GM18858 (cell line): ENCODE measurements around the gene CCL2.
"Not testable (repeated sequence)": the region's sequence is repeated elsewhere in the genome, so short reads cannot be mapped to it uniquely, and the experiment has no call there.

ENCODE experiments used
- ATAC-seq: cut with Tn5 transposase; IDR thresholded peaks from one replicate; pipeline ENCODE4 v1.9.1; 2021; ENCODE audit not compliant: unreplicated experiment

CCL2 gene

GRCh38 chr17:34254651-34255380 is at the start of gene CCL2:
CCL2 (plus strand) TSS chr17:34255285; CDS start chr17:34255350, 65 bp downstream.
- no peak for ATAC-seq

DNA sequence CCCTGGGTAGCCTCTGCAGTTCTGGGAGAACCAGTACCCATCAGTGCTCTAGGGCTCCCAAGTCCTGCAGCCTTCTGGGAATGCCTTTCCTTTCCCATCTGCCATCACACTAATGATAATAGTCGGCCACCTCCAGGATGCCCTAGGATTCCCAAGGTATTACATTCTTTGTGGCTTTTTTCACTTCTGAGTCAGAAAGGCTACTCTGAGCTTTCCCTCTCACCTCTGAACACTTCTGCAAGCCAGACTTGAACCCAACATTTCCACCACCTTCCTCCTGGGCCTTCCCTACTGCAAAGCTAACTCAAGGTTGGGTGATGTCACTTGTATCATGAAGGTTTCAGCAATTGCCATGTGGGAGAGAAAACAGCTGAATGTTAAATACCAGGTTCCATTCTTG is 49.7 kb upstream of the CCL2 start:
- no peak for ATAC-seq

DNA sequence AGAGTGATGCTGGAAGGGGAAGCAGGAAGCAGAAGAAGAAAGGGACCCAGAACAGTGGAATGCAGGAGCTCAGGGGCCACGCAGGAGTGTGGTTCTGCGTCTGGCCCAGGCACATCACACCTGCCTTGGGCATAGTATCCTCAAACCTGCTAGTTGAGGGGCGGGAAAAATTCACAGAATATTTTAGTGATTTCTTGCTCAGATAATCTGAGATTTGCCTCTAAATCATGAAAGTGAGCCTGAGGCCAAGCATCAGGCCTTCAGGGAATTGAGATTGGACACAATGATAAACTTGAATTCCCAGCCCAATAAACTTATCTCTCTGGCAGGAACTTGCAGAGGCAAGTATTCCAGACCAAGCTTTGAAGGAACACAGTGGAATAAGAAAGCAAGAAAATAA is 48.5 kb upstream of the CCL2 start:
- ATAC-seq: no peak

DNA sequence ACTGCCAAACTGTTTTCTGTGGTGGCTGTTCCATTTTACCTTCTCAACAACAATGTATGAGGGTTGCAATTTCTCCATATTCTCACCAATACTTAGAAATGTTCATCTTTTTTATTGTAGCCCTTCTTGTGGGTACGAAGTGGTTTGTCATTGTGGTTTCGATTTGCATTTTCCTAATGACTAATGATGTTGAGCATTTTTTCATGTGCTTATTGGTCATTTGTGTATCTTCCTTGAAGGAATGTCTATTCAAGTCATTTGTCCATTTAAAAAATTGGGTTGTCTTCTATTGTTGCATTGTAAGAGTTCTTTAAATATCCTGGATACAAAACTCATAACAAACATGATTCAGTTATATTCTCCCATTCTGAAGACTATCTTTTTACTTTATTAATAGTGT is 47.5 kb upstream of the CCL2 start:
- no peak for ATAC-seq

DNA sequence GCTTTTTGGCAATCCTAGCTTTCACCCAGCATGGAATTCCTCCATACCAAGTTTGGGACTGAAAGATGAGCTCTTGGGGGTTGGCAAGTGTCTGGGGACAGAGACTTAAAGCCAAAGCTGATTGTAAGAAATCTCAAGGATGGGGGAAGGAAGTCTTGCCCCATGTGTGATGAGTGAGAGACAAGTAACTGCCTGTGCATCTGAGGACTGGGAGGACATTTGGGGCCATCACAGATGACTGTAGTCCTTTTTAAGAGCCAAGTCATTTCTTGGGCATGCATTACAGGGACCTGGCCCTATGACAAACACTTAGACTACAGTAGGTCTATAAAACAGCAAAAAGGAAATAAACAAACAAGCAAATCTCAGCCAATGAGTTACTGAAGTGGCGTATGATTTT is 36.3 kb upstream of the CCL2 start:
- no peak for ATAC-seq

DNA sequence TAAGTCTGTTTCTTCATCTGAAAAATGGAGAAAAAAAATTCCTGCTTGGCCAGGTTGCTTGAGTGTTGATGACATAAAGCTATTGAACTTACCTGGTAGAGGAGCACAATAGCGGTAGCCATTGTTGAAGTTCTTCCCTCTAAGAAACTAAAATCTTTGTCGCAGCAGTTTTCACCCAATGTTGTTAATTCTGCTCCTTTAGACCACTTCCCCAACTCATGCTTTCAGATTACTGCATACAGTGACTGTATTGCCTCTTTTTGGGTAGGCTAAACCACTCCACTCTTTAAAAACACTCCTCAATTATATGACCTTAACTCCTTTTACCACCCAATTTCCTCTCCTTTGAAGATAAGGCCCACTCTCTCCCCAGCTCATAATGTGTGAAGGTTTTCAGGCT is 35.7 kb upstream of the CCL2 start:
- ATAC-seq: no peak

- ATAC-seq: no peak
Measured at GRCh38 chr17:34220045-34220751, 34.9 kb upstream of the CCL2 start.

- ATAC-seq: no peak
Measured at GRCh38 chr17:34220752-34221395, 34.2 kb upstream of the CCL2 start.

DNA sequence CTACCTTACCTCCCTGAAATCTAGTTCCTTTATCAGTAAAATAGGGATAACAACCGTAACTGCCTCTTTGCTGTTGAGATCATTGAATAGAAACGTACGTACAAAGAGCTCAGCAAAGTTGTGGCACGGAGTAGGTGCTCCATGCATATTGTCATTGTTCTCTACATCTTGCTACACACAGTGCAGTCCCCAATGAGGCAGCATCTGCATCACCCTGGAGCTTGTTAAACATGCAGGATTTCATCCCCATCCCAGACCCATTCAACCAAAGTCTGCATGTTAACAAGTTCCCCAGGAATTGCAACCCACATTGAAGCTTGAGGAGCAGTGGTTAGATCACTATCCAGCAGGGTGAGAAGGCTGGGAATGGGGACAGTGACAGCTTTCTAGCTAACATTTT is 33.7 kb upstream of the CCL2 start:
- ATAC-seq: no peak

DNA sequence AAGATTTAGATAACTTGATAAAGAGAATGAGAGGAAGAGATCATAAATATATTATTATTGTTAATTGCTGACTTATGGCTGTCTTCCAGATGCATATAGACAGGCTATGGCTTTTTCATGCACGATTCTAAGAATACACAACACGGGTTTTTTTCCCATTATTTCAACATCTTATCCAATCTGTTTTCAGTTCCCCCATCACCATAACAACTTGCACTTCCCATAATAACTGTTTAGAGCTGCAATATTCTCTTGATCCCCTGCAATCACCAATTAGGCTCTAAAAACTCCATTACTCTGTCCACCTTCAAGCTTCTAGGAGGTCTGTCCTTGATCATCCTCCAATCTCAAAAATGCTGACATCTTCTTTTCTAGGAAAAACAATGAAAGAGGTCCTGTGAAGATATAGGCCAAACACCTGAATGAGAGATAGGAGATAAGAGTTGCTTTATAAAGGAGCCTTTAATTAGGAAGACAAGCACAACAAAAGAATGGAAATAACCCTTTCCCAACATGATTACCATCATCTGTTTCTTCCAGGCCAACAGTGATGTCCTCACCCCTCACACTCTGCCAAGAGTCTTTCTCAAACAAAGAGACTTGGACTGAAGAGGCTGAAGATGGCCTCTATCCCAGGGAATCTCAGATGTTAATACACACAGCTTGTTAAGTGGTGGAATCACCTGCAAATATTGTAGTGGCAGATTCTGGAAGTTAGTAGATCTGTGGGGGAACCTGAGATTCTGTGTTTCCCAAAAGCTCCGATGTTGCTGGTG is 32.2 kb upstream of the CCL2 start:
- no peak for ATAC-seq

- ATAC-seq: no peak
Measured at GRCh38 chr17:34225046-34225445, 30.0 kb upstream of the CCL2 start.

DNA sequence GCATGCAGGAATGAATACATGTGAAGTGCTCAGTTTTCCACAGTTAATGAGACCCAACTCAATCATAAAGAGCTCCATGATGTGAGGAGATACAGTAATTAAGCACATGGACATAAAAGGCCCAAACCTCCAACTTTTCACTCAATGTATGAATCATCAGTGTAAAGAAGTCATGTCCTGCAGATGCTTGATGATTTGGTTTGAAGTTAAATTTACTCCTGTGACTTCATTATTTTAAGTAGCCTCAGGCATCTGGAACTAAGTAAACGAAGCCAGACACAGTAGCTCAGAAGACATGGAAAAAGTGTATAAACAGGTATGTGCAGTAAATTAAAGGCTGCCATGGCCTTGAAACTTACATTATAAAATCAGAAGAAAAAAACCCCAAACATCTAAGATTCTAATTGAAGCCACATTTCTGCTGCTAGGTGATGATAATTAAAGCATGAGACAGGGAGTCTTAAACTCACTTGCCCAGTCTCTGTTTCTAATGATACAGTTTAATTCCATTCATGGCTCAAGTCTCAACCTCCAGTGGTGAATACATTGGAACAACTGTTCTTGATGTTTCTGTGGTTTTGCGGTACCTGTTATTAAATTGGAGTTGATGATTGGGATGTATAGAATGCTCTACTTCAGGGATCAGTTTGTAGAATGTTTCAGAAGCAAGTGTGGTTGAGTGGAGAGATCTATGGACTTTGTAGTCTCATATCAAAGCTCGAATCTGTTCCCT is 28.9 kb upstream of the CCL2 start:
- ATAC-seq: no peak

- ATAC-seq: no peak
Measured at GRCh38 chr17:34226744-34227034, 28.4 kb upstream of the CCL2 start.

GRCh38 chr17:34227293-34227692 is 27.8 kb upstream of the CCL2 start:
- not testable (repeated sequence) for ATAC-seq

DNA sequence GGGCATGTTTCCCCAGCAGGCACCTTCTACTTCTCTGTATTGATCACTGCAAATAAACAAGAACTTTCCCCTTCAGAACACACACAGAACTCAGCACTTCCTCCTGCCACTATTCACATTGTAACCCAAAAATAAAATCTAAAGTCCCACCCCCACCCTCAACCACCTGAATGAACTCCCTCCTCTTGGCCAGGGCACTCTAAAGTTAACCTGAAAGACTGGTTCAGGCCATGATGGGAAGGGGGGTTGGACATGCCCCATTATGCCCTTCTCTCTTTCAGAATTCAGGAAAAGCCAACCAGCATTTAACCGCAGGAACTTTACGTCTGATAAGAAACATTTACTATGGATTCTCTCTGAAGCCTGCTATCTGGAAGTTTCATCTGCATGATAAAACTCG is 27.4 kb upstream of the CCL2 start:
- no peak for ATAC-seq

GRCh38 chr17:34228781-34229180 is 26.3 kb upstream of the CCL2 start:
- no peak for ATAC-seq

DNA sequence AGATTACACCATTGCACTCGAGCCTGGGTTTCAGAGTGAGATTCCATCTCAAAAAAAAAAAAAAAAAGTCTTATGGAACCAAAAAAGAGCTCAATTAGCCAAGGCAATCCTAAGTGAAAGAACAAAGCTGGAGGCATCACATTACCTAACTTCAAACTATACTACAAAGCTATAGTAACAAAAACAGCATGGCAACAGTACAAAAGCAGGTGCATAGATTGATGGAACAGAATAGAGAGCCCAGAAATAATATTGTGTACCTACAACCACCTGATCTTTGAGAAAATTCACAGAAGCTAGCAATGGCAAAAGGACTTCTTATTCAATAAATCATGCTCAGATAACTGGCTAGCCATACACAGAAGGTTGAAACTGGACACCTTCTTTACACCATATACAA is 24.7 kb upstream of the CCL2 start:
- no peak for ATAC-seq

- ATAC-seq: no peak
Measured at GRCh38 chr17:34234616-34235015, 20.5 kb upstream of the CCL2 start.

- ATAC-seq: no peak
Measured at GRCh38 chr17:34235389-34236028, 19.6 kb upstream of the CCL2 start.

DNA sequence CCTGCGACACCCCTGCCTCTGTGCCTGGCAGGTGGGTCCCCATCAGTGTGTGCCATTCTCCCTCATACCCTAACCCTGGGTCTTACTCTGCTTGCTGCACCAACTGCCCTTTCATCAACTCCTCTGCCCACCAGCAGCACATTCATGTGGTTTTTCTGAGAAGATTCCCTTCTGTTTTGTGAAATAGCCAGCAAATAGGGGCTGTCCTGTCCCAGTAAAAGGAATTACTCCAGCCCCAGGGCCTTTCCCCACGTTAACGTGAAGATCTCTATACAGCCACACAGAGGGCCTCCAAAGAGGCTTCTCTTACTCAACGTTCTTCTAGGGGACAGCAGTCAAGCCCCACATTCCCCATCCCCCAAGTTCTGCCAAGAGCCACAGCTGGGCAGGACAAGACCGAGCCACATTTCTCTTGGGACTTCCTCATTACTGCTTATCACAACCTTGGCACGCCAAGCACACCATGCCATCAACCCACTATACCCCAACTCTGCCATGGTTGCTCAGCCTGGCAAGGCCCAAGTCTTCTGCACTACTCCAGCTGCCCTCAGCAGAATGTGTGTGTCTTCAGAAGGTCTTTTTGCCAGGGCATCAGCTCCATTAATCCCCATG is 18.7 kb upstream of the CCL2 start:
- ATAC-seq: no peak
